ENCODE measurements around the gene RTF2.

- TF ChIP-seq CTCF (IDR thresholded peaks at IDR 0.05; ENCODE audit: poor library complexity) (no peak), EZH2phosphoT487 (IDR thresholded peaks at IDR 0.05; ENCODE audit: low read depth, severe bottlenecking, unreplicated experiment) (no peak), EZH2 (IDR thresholded peaks at IDR 0.05; ENCODE audit: borderline replicate concordance) (no peak)
Observed at GRCh38 chr20:56565511-56565910, 97.1 kb downstream of the RTF2 start.

All from hepatocyte (in vitro differentiated cells).